Left kidney (tissue), 2 donors: ENCODE results near the gene CGB5. TPM values are rescaled to one million over a fixed set of nuclear protein-coding genes. Genes with fewer than 3 reads are reported as not detected.
"Not testable (repeated sequence)": the region's sequence is repeated elsewhere in the genome, so short reads cannot be mapped to it uniquely, and the experiment has no call there.

ENCODE experiments used
- DNase-seq: peaks from one replicate; pipeline ENCODE4 v3.0.0-alpha.2; 2013
- polyA plus RNA-seq: library from polyadenylated mRNA; unstranded; fragments of 120-200 nt; gene quantifications from one replicate; pipeline ENCODE4 v1.2.1, GENCODE V29; 2013; ENCODE audit not compliant: insufficient read length

CGB5 gene
- polyA plus RNA-seq, 1 donor: not detected

DNA sequence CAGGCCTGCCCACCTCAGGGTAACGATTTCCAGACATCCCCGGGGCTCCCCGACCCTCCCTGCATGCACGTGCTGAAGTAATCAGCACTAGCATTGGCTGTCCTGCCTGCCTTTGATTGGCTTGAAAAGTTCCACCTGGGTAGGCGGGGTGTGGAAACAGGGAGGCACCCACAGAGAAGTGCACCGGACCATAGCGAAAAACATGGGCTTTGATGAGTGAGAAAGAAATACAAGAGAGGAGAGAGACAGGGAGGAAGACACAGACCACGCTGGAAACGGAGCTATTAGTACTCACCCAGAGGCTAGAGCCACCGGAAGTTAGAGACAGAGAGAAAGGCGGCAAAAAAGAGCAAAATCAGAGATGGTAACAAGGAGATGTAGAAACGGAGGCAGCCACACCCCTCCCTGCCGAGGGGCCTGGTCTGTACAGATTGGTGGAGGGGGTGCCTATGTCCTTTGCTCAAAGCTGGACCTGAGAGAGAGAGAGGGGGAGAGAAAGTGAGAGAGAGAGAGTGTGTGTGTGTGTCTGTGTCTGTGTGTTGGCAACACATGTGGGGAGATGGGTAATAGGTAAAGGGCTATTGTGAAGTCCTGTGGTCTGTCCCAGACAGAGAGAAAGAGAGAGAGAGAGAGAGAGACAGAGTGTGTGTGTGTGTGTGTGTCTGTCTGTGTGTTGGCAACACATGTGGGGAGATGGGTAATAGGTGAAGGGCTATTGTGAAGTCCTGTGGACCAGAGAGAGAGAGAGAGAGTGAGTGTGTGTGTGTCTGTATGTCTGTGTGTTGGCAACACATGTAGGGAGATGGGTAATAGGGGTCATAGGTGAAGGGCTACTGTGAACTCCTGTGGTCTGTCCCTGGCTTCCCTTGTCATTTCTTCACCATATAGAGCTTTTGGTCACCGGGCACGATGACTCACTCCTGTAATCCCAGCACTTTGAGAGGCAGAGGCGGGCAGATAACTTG, 22.4 kb upstream of the CGB5 start:
- DNase-seq: no peak

GRCh38 chr19:49022116-49022515, 21.5 kb upstream of the CGB5 start:
- DNase-seq: no peak

DNA sequence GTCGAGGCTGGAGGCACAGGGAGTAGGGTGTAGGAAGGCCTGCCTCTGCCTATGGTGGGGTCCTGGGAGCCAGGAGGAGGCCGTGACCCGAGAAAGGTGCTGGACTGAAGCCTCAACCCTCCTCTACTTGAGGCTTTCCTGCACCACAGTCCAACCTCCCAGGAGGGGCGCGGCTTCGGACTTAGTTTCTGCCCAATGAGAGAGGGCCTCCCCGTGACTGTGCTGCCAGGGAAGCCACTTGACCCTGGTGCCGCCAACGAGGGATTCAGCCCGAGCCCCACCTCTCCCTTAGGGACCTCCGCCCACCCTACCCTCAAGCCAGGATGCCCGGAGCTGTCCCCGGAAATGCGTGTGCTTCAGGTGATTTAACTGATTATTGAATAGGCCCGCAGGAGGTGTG, 19.4 kb upstream of the CGB5 start, which contains the start of gene CGB3:
TSS of gene CGB3 (minus strand) at position 101 of the 400 bp plus-strand sequence. CDS start 362 bp downstream, outside the sequence.
- DNase-seq: not testable (repeated sequence)

DNA sequence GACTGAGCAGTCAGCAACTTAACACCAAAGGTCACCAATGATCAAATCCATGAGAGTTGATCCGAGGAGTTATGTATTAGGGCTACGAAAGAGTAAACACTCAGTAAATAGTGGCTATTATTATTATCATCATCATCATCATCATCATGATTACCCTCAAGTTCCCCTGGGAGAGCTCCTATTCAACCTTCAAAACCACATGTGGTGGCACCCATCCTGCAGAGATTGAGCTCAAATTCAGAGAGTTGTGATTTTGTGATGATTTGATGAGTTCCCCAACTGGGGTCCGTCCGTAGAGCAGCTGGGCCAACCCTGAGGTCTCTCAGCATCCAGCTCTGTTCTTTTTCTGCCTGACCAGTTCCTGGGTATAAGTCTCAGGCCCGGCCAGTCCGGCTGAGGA, 18.6 kb upstream of the CGB5 start:
- not testable (repeated sequence) for DNase-seq

DNA sequence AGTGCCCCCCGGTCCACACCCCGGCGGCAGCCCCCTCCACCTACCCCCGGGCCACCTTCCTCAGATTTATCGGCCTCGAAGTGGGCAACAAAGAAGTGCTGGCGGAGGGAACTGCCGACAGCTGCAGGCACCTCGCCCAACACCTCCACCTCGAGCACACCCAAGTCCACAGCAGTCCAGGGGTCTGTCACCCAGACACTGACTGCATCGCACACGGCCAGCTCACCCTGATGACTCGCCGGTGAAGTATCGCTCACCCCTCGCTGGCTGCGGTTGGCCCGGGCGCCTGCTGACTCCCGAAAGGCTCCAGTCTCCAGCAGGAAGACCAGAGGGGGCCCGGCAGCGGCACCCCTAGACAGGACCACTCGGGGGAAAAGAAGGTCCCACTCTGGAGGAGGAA, 18.0 kb upstream of the CGB5 start:
- not testable (repeated sequence) for DNase-seq

GRCh38 chr19:49028686-49029085, 15.0 kb upstream of the CGB5 start:
- DNase-seq: not testable (repeated sequence)

DNA sequence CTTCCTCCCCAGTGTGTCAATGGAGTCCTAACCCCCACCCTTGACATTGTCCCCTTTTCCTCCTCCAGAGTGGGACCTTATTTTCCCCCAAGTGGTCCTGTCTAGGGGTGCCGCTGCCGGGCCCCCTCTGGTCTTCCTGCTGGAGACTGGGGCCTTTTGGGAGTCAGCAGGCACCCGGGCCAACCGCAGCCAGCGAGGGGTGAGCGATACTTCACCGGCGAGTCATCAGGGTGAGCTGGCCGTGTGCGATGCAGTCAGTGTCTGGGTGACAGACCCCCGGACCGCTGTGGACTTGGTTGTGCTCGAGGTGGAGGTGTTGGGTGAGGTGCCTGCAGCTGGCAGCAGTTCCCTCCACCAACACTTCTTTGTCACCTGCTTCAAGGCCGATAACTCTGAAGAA, 13.9 kb upstream of the CGB5 start:
- DNase-seq: not testable (repeated sequence)

DNA sequence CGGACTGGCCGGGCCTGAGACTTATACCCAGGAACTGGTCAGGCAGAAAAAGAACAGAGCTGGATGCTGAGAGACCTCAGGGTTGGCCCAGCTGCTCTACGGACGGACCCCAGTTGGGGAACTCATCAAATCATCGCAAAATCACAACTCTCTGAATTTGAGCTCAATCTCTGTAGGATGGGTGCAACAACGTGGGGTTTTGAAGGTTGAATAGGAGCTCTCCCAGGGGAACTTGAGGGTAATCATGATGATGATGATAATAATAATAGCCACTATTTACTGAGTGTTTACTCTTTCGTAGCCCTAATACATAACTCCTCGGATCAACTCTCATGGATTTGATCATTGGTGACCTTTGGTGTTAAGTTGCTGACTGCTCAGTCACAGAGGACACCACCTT, 13.3 kb upstream of the CGB5 start:
- not testable (repeated sequence) for DNase-seq

- DNase-seq: not testable (repeated sequence)
Measured at GRCh38 chr19:49031642-49032301, 11.9 kb upstream of the CGB5 start, which contains the start of gene CGB2. Gene CGB2 (plus strand): TSS chr19:49031890. CDS start chr19:49032096, 206 bp downstream.

DNA sequence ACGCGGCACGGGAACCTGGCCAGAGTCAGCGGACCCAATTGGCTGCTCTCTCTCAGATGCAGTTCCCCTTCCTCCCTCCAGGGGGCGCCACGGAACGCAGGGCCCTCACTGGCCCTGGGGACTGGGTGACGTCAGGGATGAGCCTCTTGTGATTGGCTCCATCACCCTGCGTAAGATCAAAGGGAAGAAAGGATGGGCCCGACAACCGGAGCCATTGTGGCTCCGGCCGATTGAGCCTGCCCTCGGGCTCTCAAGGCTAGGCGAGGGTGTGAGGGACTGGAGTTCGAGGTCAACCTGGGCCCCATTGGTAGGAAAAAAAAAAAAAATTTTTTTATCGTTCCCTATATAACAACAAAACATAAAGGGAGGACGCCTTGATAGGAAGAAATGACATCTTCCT, 6.8 kb upstream of the CGB5 start, which contains the start of gene CGB1:
TSS of gene CGB1 (minus strand) at position 81 of the 400 bp plus-strand sequence. CDS start 184 bp downstream, outside the sequence.
- DNase-seq: not testable (repeated sequence)

DNA sequence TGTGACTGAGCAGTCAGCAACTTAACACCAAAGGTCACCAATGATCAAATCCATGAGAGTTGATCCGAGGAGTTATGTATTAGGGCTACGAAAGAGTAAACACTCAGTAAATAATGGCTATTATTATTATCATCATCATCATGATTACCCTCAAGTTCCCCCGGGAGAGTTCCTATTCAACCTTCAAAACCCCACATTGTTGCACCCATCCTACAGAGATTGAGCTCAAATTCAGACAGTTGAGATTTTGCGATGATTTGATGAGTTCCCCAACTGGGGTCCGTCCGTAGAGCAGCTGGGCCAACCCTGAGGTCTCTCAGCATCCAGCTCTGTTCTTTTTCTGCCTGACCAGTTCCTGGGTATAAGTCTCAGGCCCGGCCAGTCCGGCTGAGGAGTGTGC, 5.5 kb upstream of the CGB5 start:
- DNase-seq: not testable (repeated sequence)

DNA sequence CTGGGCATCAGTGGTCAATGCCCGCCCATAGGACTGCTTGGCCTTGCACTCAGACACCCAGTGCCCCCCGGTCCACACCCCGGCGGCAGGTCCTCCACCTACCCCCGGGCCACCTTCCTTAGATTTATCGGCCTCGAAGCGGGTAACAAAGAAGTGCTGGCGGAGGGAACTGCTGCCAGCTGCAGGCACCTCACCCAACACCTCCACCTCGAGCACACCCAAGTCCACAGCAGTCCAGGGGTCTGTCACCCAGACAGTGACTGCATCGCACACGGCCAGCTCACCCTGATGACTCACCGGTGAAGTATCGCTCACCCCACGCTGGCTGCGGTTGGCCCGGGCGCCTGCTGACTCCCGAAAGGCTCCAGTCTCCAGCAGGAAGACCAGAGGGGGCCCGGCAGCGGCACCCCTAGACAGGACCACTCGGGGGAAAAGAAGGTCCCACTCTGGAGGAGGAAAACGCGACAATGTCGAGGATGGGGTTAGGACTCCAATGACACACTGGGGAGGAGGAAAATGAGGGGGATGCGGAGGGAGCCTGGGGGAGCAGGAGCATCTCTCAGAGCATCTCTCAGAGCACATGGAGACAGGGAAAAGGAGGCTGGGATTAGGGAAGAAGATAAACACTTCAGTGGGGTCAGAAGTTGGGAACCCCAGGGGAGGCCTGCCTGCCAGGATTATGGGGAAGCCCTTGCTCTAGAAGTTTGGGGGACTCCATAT, 4.9 kb upstream of the CGB5 start:
- not testable (repeated sequence) for DNase-seq

DNA sequence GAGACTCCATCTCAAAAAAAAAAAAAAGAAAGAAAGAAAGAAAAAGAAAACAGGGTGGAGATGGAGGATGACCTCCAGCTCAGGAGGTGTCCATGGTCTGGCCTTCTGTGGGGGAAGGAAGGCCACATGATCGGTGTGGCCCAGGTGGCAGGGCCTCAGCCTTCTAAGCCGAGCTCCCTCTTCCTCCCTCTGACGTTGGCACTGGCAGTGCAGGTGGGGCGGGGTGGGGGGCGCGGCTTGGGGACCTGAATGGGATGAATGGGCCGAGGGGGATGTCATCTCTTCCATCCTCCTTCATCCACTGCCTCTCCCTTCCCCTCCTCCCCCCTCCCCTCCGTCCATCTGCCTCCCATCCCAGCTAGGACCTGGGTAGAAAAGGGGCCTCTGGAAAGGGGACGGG, 3.9 kb upstream of the CGB5 start:
- DNase-seq: not testable (repeated sequence)

DNA sequence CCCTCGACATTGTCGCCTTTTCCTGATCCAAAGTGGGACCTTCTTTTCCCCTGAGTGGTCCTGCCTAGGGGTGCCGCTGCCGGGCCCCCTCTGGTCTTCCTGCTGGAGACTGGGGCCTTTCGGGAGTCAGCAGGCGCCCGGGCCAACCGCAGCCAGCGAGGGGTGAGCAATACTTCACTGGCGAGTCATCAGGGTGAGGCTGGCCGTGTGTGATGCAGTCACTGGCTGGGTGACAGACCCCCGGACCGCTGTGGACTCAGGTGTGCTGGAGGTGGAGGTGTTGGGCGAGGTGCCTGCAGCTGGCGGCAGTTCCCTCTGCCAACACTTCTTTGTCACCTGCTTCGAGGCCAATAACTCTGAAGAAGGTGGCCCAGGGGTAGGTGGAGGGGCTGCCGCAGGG, 1.5 kb upstream of the CGB5 start:
- no peak for DNase-seq

GRCh38 chr19:49042666-49043065, 982 bp upstream of the CGB5 start:
- DNase-seq: not testable (repeated sequence)

GRCh38 chr19:49049011-49049410, 5.4 kb downstream of the CGB5 start, which contains the start of gene CGB8:
Gene CGB8 (minus strand): TSS chr19:49049111. CDS start chr19:49048739, 372 bp downstream.
- not testable (repeated sequence) for DNase-seq

GRCh38 chr19:49049834-49050233, 6.2 kb downstream of the CGB5 start:
- not testable (repeated sequence) for DNase-seq

GRCh38 chr19:49050376-49051033, 6.9 kb downstream of the CGB5 start:
- DNase-seq: not testable (repeated sequence)

- DNase-seq: no peak
Measured at GRCh38 chr19:49056101-49056901, 12.7 kb downstream of the CGB5 start.

- DNase-seq: not testable (repeated sequence)
Measured at GRCh38 chr19:49056902-49057596, 13.4 kb downstream of the CGB5 start.
